HUES64 (cell line): ENCODE data around the gene HCN1.
"Not testable (repeated sequence)": the region's sequence is repeated elsewhere in the genome, so short reads cannot be mapped to it uniquely, and the experiment has no call there.

Experiments used
- H3K27ac ChIP-seq: 2 replicates; pipeline ENCODE4 v1.7.0; 2013; ENCODE audit warnings: low read depth, low read length, inconsistent platforms
- H3K27me3 ChIP-seq: 2 replicates; pipeline ENCODE4 v1.6.1; 2013; ENCODE audit warnings: mild to moderate bottlenecking, low read length; ENCODE audit not compliant: insufficient read depth
- H3K36me3 ChIP-seq: 2 replicates; pipeline ENCODE4 v1.6.1; 2013; ENCODE audit warnings: mild to moderate bottlenecking, low read length; ENCODE audit not compliant: insufficient read depth
- H3K4me1 ChIP-seq: 2 replicates; pipeline ENCODE4 v1.6.1; 2013; ENCODE audit warnings: mild to moderate bottlenecking, low read length, moderate library complexity; ENCODE audit not compliant: insufficient read depth
- H3K4me3 ChIP-seq: 2 replicates; pipeline ENCODE4 v1.5.1; 2013; ENCODE audit warnings: mild to moderate bottlenecking, low read length, moderate library complexity
- H3K9ac ChIP-seq: 2 replicates; pipeline ENCODE4 v1.6.1; 2013; ENCODE audit warnings: mild to moderate bottlenecking, low read depth, low read length
- H3K9me3 ChIP-seq: 2 replicates; pipeline ENCODE4 v1.6.1; 2013; ENCODE audit warnings: low read depth, low read length; ENCODE audit not compliant: insufficient read depth
- WGBS: fragments of 150-250, 120-280 bp; methylation state at CpG from one replicate; pipeline ENCODE4 v1.1.7; 2013; ENCODE audit warnings: missing lambda C conversion rate; 5-methylcytosine and 5-hydroxymethylcytosine counted together

Gene HCN1

GRCh38 chr5:45376417-45376816 is 319.8 kb downstream of the HCN1 start:
- Histone ChIP-seq H3K36me3 (no peaks in the 10 kb centered on the region), H3K27me3 (no peaks in the 10 kb centered on the region), H3K4me3 (no peak overlapping the region), H3K4me1 (no peaks in the 10 kb centered on the region), H3K9me3 (no peaks in the 10 kb centered on the region), H3K27ac (no peak overlapping the region), H3K9ac (no peak overlapping the region)
- 92% methylated on average over 2 of the region's 2 CpGs for WGBS

- Histone ChIP-seq H3K4me3 (no peak overlapping the region), H3K27me3 (no peaks in the 10 kb centered on the region), H3K4me1 (no peaks in the 10 kb centered on the region), H3K9ac (no peak overlapping the region), H3K27ac (no peak overlapping the region), H3K36me3 (no peaks in the 10 kb centered on the region), H3K9me3 (no peaks in the 10 kb centered on the region)
- WGBS, result 100% methylated on average over 5 of the region's 10 CpGs
Measured at GRCh38 chr5:45372629-45373028, 323.6 kb downstream of the HCN1 start.

GRCh38 chr5:45371423-45371822 is 324.8 kb downstream of the HCN1 start:
- 94% methylated on average over 8 of the region's 8 CpGs for WGBS
- H3K9ac ChIP-seq, H3K4me1 ChIP-seq, H3K4me3 ChIP-seq, H3K27ac ChIP-seq, H3K27me3 ChIP-seq, H3K9me3 ChIP-seq, H3K36me3 ChIP-seq: not testable (repeated sequence)

GRCh38 chr5:45355189-45355992 is 340.8 kb downstream of the HCN1 start:
- H3K4me3 ChIP-seq, result no peak overlapping the region
- H3K4me1 ChIP-seq, result no peaks in the 10 kb centered on the region
- no peaks in the 10 kb centered on the region for H3K27me3 ChIP-seq
- H3K36me3 ChIP-seq, result no peaks in the 10 kb centered on the region
- no peak overlapping the region for H3K27ac ChIP-seq
- H3K9ac ChIP-seq, result no peak overlapping the region
- no peaks in the 10 kb centered on the region for H3K9me3 ChIP-seq
- 93% methylated on average over 3 of the region's 3 CpGs for WGBS

GRCh38 chr5:45336464-45336863 is 359.7 kb downstream of the HCN1 start:
- Histone ChIP-seq H3K27me3 (no peaks in the 10 kb centered on the region), H3K4me3 (no peak overlapping the region), H3K27ac (no peak overlapping the region), H3K9ac (no peak overlapping the region), H3K4me1 (no peaks in the 10 kb centered on the region), H3K9me3 (no peaks in the 10 kb centered on the region), H3K36me3 (no peaks in the 10 kb centered on the region)
- 93% methylated on average over 2 of the region's 2 CpGs for WGBS

GRCh38 chr5:45335978-45336377 is 360.2 kb downstream of the HCN1 start:
- H3K4me3 ChIP-seq, result no peak overlapping the region
- H3K9me3 ChIP-seq, result no peaks in the 10 kb centered on the region
- WGBS, result no CpG with 5 or more reads among the region's 2 CpGs

GRCh38 chr5:45335346-45335745 is 360.8 kb downstream of the HCN1 start:
- no peaks in the 10 kb centered on the region for H3K27me3 ChIP-seq
- no peak overlapping the region for H3K4me3 ChIP-seq
- no peak overlapping the region for H3K27ac ChIP-seq
- H3K9ac ChIP-seq, result no peak overlapping the region
- H3K36me3 ChIP-seq, result no peaks in the 10 kb centered on the region
- no peaks in the 10 kb centered on the region for H3K4me1 ChIP-seq
- H3K9me3 ChIP-seq, result no peaks in the 10 kb centered on the region

More at GRCh38 chr5:45335978-45336377, 360.2 kb downstream of the HCN1 start:
- H3K9ac ChIP-seq, result no peak overlapping the region
- H3K27me3 ChIP-seq, result no peaks in the 10 kb centered on the region
- H3K36me3 ChIP-seq, result no peaks in the 10 kb centered on the region
- no peaks in the 10 kb centered on the region for H3K4me1 ChIP-seq
- no peak overlapping the region for H3K27ac ChIP-seq

GRCh38 chr5:45334939-45335338 is 361.2 kb downstream of the HCN1 start:
- no peak overlapping the region for H3K4me3 ChIP-seq
- H3K9me3 ChIP-seq, result no peaks in the 10 kb centered on the region
- no peaks in the 10 kb centered on the region for H3K27me3 ChIP-seq
- no peak overlapping the region for H3K9ac ChIP-seq
- H3K27ac ChIP-seq, result no peak overlapping the region
- 91% methylated on average over 1 of the region's 1 CpG for WGBS
- no peaks in the 10 kb centered on the region for H3K36me3 ChIP-seq
- no peaks in the 10 kb centered on the region for H3K4me1 ChIP-seq

GRCh38 chr5:45312627-45313026 is 383.6 kb downstream of the HCN1 start:
- not testable (repeated sequence) for H3K4me3 ChIP-seq, H3K36me3 ChIP-seq, H3K9ac ChIP-seq, H3K4me1 ChIP-seq, H3K27me3 ChIP-seq, H3K27ac ChIP-seq
- H3K9me3 ChIP-seq, result peaks cover 29% of the 10 kb centered on the region
- 95% methylated on average over 8 of the region's 8 CpGs for WGBS

- H3K4me3 ChIP-seq, result no peak overlapping the region
- H3K27me3 ChIP-seq, result no peaks in the 10 kb centered on the region
- 0 out of 2 replicates have a peak, but pooled peaks cover under 1% of the 10 kb centered on the region for H3K36me3 ChIP-seq
- no peaks in the 10 kb centered on the region for H3K4me1 ChIP-seq
- H3K27ac ChIP-seq, result no peak overlapping the region
- peaks cover 34% of the 10 kb centered on the region for H3K9me3 ChIP-seq
- no peak overlapping the region for H3K9ac ChIP-seq
- 89% methylated on average over 1 of the region's 2 CpGs for WGBS
Measured at GRCh38 chr5:45295231-45295630, 400.9 kb downstream of the HCN1 start.

GRCh38 chr5:45288746-45289145 is 407.4 kb downstream of the HCN1 start:
- H3K27ac ChIP-seq, result peak overlapping the region; percentile 50; the same call in 1 of the 2 replicates
- peaks cover 21% of the 10 kb centered on the region for H3K4me1 ChIP-seq
- no peak overlapping the region for H3K9ac ChIP-seq
- H3K4me3 ChIP-seq, result no peak overlapping the region
- 88% methylated on average over 1 of the region's 1 CpG for WGBS
- H3K9me3 ChIP-seq, result peaks cover 7% of the 10 kb centered on the region
- H3K27me3 ChIP-seq, result no peaks in the 10 kb centered on the region
- 0 out of 2 replicates have a peak, but pooled peaks cover 2% of the 10 kb centered on the region for H3K36me3 ChIP-seq

GRCh38 chr5:45284436-45284835 is 411.7 kb downstream of the HCN1 start:
- no peak overlapping the region for H3K9ac ChIP-seq
- 83% methylated on average over 1 of the region's 1 CpG for WGBS
- H3K4me1 ChIP-seq, result peaks cover 29% of the 10 kb centered on the region
- no peaks in the 10 kb centered on the region for H3K27me3 ChIP-seq
- peaks cover 2% of the 10 kb centered on the region for H3K36me3 ChIP-seq
- no peak overlapping the region for H3K4me3 ChIP-seq
- peaks cover 19% of the 10 kb centered on the region; the same call in 1 of the 2 replicates for H3K9me3 ChIP-seq
- H3K27ac ChIP-seq, result no peak overlapping the region
